WI38 (cell line): Measurements from ENCODE around the gene NBEA.

Source experiments
- H3K4me3 ChIP-seq: 2 replicates; pipeline ENCODE4 v1.5.1; 2011; ENCODE audit warnings: low read depth, mild to moderate bottlenecking, control low read depth, low read length
- TF ChIP-seq, protein P1 (sequence below): IDR thresholded peaks from 2 replicates; pipeline ENCODE4 v1.5.1; 2012; ENCODE audit warnings: low read depth, mild to moderate bottlenecking, control low read depth, low read length

Gene NBEA

DNA sequence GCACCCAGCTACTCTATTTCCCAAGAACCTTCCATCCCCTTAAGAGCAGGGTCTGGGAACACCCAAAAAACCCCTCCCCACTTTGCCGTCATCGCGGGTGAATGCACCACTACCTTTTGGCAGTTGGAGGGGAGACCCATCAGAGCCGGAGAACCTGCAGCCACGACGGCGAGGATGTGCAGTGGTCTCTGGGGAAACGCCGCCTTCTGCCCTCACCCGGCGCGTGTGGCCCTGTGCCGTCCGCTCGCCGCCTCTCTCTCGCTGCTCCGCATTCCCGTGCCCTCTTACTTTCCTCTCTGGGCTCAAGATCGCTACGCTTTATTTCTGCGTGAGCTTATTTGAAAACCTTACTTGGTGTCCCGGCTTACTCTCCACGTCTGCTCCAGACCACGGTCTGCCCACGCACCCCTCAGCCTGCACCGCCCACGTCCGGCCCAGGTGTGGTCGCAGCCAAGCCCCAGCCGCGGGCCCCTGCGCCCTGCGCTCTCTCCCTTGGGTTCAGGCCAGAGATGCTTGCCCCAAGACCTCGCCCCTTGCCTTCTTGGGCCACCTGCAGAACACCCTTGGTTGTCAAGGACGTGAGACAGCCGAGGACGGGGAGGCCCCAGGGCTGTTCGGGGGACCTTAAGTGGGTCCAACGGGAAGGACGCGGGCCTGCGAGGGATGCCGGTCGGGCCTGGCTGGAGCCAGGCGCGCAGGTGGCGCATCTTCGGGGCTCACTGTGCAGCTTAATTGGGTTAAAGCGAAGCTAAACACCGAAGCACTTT lies 536.4 kb downstream of the NBEA start:
- TF ChIP-seq, protein P1, sequence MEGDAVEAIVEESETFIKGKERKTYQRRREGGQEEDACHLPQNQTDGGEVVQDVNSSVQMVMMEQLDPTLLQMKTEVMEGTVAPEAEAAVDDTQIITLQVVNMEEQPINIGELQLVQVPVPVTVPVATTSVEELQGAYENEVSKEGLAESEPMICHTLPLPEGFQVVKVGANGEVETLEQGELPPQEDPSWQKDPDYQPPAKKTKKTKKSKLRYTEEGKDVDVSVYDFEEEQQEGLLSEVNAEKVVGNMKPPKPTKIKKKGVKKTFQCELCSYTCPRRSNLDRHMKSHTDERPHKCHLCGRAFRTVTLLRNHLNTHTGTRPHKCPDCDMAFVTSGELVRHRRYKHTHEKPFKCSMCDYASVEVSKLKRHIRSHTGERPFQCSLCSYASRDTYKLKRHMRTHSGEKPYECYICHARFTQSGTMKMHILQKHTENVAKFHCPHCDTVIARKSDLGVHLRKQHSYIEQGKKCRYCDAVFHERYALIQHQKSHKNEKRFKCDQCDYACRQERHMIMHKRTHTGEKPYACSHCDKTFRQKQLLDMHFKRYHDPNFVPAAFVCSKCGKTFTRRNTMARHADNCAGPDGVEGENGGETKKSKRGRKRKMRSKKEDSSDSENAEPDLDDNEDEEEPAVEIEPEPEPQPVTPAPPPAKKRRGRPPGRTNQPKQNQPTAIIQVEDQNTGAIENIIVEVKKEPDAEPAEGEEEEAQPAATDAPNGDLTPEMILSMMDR = no peak
- no peak overlapping the region for H3K4me3 ChIP-seq

DNA sequence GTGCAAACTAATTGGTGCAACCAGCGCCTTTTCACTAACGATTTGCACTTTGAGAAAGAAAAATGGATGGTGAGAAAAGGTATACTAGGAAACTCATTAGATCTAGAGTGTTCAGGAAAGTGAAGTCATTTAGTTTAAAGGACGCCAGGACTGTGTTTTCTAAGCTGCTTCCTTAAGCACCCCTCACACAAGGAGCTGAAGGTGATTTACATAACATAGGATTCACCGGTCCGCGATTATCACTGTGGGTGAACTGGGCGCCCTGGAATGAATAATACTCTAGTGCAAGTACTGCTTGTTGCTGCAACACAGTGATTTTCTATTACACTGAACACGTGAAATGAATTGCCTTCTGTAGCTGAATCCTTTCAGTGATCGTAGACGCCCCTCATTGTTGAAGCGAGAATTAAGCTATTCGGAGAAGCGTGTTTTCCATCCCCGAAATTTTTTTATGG lies 537.0 kb downstream of the NBEA start:
- TF ChIP-seq, protein P1 = no peak
- no peak overlapping the region for H3K4me3 ChIP-seq

DNA sequence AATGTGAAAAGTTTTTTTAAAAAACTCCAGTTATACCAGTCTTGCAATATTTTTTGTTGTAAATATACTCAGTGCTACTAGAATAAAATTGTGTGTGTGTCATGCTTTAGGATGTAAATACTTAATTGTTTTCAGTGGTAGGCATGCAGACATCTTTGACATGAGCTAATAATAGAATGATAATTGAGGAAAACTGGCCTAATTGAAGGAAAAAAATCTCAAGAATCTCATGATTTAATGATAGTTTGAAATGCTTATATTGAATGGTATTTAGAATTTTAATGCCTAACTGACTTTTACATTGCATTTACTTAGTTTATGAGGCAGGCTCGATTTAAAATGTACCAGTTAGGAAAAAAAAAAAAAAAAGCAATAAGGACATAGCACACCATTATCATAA lies 537.6 kb downstream of the NBEA start:
- TF ChIP-seq, protein P1 = no peak
- H3K4me3 ChIP-seq = no peak overlapping the region

DNA sequence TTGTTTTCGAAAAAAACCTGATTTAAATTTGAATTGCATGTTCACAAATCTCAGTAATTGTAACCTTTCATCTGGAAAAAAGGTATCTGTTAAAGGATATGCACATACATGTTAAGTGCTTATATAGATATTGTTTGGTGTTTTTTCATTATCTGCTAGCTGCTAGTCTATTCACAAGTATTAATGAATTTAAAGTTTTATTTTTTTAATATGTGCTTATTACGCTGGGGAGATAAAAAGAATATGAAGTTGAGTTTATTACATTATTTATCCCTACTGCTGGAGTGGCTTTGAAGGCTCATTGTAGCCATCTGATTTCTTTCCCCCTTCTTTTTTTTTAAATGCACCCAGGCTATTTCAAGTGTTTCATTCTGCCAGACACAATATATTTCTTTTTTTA lies 538.3 kb downstream of the NBEA start:
- H3K4me3 ChIP-seq = no peak overlapping the region
- TF ChIP-seq, protein P1 = no peak

DNA sequence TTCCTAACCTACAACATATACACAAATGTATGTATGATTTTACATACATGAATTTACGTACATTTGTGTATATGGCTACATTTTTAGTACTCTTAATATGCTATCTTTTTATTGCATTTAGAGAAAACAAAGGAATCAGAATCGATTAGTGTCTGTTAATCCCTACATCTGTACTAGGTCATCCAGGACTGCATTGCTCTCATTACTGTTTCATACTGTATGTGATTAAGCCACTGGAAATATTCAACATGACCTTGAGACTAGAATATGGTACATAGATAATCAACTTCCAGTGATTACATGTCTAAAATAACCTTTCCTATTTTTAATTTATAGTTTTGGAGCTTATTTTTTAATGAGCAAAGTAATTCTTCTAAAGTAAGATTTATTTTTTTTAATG lies 539.7 kb downstream of the NBEA start:
- TF ChIP-seq, protein P1 = no peak
- H3K4me3 ChIP-seq = no peak overlapping the region

DNA sequence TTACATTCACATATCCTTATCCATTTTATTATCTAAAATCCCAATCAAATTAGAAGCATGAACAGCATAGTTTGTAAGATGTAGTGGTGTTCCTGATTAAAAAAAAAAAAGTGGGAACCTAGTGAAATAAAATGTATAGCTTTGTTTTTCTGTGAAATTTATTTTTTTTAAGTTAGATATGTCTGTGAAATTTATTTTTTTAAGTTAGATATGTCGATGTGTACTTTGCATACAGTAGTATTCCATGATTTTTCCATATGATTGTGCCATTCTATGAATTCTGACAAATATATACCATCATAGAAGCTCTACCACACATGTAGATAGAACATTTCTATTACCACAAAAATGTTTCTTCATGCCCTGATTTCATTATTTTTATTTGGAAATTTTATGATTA lies 540.5 kb downstream of the NBEA start:
- TF ChIP-seq, protein P1 = no peak
- H3K4me3 ChIP-seq = no peak overlapping the region

DNA sequence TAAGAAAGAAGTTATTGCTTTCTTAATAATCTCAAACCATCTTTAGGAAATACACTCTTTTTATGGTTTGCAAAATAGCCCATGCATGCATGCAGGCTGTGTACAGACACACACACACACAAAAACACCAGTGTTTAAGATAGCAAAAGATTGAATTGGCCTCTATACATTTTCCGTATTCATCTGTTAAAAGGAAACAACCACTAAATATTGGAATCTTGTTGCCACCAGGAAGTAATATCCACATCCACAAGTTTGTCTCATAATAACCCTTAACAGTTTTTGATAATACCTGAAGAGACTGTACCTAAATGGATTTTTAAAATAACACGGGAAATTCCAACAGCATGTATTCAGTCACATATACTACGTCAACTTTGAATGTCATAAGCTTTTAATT lies 541.7 kb downstream of the NBEA start:
- TF ChIP-seq, protein P1 = no peak

More for the DNA sequence above, 541.7 kb downstream of the NBEA start:
- no peak overlapping the region for H3K4me3 ChIP-seq
